CD4-positive, alpha-beta T cell treated with Interleukin-15 for 4 hours (primary cell): ENCODE data around the gene PRMT3.
A peak's percentile ranks its signal among the peaks of the same experiment; 100 is the strongest.
"Not testable (repeated sequence)": the region's sequence is repeated elsewhere in the genome, so short reads cannot be mapped to it uniquely, and the experiment has no call there.

Experiments used
- DNase-seq: peaks from one replicate; pipeline ENCODE4 v3.0.0-alpha.2; 2020; ENCODE audit warnings: low spot score

Gene PRMT3

DNA sequence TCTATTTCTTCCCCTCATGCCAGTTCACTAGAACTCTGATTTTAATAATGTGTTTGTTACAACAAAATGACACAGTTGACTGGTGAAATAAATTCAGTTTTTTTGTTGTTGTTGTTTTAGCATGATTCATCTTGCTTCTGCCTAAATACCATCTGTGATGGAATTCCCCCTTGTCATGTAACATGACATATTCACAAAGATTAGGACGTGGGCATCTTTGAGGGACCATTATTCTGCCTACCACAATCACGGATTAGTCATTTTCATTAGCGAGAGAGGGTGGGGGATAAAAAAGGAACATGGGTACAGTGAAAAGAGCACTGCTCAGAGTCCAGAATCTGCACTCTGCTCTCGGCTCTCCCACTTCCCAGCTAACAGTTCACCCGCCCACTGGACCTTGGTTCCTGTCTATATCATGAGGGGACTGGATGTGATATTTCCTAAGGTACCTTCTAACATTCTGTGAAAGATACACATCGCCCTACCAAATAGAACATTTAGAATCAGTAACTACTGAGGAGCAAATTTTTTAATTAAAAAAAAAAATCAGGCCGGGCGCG is 12.7 kb upstream of the PRMT3 start:
- DNase-seq = no peak

DNA sequence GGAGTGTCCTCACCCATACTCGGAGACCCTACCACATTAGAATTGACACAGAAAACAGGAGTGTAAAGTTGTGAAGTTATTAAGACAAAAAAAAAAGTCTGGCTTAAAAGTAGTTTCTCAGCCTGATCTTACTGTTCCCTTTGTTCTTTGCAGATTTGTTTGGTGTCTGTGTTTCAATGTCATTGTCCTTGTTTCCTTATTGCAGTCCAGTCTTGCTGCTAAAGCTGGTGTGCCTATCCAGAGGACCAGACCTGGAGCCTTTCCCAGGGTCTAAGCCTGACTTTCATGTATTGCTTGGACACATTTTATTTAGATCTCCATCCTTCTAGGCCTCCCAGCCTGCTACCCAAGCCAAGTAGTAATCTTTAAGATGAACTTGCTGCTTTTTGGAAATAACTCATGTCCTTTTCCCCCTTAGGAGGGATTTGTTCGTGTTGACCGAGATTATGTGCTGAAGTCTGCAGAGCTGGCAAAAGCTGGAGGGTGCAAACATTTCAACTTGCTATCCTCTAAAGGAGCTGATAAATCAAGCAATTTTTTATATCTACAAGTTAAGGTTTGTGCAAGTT is 11.3 kb upstream of the PRMT3 start:
- no peak for DNase-seq

DNA sequence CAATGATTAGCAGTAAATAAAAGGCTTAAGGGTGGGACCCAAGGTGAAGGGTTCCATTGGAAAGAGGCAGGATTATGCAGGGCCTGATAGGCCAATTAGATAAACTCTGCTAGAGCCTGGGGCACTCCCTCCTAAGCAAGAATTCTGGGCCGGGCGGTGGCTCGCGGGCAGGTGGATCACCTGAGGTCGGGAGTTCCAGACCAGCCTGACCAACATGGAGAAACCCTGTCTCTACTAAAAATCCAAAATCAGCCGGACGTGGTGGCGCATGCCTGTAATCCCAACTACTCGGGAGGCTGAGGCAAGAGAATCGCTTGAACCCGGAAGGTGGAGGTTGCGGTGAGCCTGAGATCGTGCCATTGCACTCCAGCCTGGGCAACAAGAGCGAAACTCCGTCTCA is 1.5 kb upstream of the PRMT3 start:
- DNase-seq = not testable (repeated sequence)

DNA sequence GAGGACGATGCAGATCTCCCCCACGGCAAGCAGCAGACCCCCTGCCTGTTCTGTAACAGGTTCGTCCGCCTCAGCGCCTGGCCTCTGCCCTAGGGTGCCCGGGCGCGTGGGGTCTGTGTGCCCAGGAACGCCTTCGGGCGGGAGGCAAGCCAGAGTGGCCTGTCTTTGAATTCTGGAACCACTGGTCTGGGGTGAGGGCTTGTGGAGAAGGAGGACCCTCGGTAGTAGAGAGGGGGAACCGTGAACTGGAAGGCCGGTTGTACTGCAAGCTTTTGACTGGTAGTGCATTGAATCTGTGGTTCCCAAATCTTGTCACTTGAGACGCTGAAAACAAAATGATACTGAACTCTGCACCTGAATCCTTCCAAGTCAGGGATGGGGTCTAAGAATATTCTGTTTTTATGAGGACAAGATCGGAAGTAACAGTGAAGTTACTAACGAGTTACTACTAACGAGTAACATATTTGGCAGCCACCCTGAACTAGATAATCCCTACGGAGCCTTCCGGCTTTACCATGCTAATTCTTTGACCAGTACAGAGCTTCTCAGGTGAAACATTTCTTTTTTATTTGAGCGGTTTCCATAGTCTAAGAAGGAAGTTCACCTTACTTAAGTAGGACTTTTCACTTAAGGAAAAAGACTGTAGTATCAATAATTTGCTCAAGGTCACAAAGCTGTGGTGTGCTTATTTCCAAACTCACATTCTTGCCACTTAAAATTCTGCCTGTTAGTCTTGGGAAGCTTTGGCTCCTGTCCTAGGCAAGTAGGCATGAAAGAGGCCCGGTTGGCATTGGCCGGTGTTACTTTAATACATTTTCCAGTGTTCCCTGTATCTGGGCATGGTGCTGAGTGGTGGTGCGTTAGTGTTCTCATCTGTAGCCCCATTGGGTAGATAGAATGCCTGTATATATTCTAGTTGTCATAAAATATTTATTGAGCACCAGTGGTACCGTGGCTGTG is 860 bp downstream of the PRMT3 start:
- DNase-seq = no peak

DNA sequence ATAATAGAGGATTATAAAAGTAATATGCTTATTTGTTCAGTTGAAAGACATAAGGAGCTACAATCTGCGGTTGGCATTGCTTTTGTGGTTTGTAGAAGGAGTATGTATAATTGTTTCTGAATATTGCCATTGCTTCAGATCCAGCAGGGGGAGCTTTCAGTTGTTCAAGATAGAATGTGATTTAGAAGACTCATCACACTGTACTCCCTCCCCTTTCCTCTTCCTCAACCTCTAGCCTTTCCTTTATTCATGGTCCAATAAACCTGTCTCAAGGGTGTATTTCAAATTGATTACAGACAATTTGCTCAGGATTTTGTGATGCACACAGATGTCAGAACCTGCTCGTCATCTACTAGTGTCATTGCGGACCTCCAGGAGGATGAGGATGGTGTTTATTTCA is 9.8 kb downstream of the PRMT3 start:
- peak; percentile 32 for DNase-seq

DNA sequence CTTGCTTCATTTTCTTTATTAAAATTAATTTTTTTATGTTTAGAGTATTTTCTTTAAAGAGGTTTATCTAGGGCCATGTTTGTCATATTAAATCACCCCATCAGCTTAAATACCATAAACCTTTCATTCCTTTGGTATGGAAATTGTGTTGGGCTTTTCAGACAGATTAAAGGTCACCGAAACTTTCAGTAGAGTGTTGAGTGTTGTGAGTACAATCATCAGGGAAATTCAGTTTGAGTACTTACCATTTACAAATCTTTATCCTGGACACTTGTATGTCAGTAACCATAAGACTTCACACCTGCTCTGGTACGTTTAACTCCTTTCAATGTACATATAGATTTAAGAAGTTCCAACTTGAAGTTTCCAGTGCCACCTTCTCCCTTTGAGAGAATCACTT is 12.0 kb downstream of the PRMT3 start:
- DNase-seq = no peak

DNA sequence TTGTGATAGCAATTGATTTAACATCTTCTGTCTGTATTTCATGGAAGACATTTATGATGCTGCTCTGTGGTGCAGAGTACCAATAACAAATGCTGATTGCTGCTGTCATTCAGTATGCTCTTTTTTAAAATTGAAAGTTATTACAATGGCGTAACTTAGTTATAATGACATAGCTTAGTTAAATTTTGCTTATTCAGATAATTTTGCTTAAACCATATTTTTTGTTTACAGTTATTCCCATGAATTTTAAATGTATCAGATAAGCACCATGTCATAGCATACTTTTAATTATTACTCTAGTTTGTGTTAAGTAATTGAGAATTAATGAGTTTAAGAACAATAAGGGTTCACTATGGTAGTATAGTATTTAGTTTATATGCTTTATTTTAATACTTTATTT is 15.5 kb downstream of the PRMT3 start:
- no peak for DNase-seq

DNA sequence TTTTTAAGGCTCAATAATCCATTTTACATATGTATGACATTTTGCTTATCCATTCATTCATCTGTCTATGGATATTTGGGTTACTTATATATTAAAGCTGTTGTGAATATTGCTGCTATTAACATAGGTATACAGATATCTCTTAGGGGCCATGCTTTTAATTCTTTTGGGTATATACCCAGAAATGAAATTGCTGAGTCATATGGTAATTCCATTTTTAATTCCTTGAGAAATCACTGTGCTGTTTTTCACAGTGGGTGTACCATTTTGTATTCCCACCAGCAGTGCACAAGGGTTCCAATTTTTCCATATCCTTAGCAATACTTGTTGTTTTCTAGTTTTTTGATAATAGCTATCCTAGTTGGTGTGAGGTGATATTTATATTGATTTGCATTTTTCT is 19.0 kb downstream of the PRMT3 start:
- DNase-seq = no peak

DNA sequence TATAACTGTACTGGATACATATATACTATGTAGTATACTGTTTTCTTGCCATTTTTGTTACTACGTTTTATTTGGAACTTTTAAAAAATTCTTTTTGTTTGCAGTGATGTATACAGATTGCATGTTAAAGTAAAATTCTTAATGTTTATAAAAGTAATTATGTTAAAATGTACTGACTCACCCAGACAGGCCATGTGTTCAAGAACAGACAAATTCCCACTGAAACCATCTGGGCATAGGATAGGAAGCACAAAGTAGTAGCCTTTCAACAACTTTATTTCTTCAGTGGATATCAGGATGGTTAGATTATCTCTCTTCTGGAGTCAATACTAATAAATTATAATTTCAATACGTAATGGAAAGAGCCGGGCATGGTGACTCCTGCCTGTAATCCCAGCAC is 19.8 kb downstream of the PRMT3 start:
- DNase-seq = no peak

DNA sequence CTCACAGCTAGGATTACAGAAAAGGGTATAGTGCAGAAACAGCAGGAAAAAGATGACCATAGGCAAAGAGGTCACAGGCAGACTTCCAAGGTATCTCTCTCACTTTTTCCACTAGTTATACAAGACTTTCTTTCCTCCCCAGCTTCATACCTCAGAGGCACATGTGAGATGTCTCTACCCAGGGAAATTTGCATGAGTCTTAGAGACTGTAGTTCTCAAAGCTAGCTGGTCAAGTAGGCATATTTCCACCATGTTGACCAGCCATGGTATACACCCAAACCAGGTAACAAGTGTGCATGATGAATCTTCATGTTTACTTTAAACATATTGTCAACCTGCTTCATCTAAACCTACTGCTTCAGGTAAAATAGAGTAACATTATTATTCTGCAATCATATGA is 27.9 kb downstream of the PRMT3 start:
- DNase-seq = no peak

DNA sequence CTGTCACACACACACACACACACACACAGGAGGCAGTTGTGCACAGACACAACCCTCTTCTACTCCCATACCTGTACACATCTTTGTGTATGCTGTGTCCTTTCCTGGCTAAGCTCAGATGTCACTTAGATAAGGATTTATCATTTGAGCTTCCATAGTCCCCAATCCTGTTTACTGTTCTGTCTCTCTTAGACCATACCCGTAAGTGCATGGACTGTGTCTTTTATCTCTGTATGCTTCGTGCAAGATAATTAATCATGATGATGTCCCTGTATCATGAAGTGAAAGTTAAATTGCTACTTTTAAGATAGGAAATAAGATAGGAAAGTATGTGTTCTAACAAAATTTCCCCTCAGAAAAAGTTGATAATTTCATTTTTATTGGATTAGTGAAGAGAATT is 30.3 kb downstream of the PRMT3 start:
- DNase-seq = no peak

DNA sequence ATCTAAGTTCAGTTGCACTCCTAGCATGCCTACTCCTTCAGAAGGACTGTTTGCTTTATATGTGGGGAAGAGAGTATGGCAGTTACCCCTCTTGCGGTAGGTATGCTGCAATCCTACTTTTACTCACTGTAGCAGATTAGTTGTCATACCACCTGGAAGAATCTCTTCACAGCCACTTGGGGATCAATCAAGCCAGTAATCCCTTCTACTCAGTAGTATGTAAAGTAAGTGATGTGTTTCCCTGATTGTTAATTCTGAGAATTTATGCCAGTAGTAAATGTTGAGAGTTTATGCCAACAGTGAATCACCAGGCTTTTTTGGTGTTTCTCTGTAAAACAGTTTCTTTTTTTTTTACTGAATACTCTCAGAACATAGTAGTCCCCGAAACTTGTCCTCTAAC is 34.4 kb downstream of the PRMT3 start:
- no peak for DNase-seq

DNA sequence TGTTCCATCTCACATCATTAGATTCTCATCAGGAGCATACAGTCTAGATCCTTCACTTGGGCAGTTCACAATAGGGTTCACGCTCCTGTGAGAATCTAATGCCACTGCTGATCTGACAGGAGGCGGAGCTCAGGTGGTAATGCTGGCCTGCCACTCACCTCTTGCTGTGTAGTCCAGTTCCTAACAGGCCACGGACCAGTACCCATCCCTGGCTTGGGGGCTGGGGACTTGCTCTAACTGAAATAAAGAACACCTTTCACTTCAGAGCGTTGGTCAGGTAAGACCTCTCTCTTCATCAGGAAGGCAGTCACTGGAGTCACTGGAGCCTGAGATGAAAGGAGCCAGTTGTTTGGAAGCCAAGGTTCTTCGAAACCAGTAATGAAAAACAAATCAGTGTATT is 41.7 kb downstream of the PRMT3 start:
- no peak for DNase-seq

DNA sequence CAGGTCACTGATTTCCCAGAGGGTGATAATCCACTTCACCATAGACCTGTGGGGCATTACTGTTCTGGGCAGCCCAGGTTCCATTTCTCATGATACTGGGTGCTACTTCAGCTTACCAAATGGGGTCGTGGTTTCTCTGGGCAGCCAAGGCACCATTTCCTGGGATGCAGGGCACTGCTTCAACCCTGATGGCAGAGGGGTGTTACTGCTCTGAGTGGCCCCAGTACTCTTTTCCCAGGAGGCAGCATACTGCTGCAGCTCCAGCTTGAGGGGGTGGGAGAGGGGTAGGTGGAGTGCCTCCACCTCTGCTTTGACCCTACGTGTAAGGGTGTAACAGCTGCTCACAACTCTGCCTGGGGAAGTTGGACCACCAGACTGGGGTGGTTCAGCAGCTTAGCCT is 51.1 kb downstream of the PRMT3 start:
- no peak for DNase-seq

DNA sequence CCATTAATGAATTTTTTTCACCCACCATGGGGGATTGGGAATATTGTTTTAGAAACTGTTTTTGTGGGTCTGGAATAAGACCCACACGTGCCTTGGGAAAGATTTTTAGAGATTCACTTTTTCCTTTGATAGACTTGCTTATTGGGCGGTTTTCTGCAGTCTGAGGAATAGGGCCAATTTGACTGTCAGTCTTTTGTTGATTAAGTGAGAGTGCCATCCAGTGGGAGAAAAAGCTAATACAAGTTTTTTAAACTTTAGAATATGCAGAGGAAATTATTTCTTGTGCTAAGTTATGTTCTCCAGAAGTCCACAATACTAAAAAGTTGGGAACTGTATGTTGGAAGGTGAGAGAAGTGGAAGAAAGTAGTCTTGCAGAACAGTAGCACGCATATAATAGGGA is 56.1 kb downstream of the PRMT3 start:
- DNase-seq = peak; percentile 6

DNA sequence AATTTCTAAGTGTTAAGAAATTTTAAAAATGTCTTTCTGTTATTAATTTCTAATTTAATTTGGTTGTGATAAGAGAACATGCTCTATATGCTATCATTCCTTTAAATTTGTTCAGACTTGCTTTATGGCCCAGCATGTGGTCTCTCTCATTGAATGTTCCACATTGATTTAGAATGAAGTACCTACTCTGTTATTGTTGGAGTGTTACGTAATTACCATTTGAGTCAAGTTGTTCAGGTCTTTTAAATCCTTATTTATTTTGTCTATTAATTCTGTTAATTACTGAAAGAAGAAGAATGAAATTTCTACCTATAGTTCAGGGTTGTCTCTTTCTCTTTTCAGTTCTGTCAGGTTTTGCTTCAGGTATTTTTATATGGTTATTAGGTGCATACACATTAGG is 57.0 kb downstream of the PRMT3 start:
- DNase-seq = no peak

DNA sequence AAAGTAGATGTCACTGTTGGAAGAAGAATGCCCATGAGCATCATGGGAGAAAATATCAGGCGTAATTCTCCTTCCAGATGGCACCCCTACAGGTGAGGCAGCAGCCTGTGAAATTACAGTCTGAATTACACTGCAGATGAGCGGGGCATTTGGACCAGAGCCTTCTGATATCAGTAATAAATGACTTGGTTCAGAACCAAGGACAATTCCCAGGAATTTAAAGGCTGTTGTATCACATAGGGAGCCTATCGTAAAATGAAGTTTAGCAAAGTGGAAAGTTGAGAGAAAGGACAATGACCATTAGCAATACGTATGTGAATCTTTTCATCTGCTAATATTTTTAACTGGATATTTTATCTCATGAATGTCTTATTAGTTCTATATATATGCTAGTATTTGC is 61.3 kb downstream of the PRMT3 start:
- no peak for DNase-seq

DNA sequence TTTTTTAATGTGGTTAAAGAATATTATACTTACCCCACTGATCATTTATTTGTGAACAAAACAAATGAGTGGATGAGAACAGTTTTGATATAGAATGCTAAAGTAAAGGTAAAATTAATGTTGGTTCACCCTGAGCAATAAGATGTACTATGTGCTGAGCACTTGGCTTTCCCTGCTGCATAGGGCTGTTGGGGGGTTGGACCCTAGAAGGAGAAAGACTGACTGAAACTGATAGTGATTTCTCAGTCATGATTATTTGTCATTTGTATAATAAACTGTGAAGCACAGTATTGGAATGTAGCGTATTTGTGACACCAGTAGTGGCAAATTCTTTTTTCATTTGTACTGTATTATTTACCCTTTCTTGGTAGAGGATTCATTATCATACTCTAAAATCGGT is 63.3 kb downstream of the PRMT3 start:
- no peak for DNase-seq

DNA sequence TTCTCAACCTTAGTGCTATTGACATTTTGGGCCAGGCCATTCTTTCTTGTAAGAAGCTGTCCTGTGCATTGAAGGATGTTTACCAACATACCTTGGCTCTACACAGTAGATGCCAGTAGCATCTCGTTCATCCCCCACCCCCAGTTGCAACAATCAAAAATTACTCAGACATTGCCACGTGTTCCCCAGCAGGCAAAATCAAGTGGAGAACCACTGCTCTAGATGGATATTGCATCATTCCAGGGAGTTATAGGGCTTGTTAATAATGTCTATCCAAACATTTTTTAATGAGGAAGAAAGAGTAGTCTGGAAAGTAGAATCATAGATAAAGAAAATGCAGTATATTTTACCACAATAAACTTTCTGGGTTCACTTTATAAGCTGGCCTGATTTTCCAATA is 64.1 kb downstream of the PRMT3 start:
- DNase-seq = no peak

DNA sequence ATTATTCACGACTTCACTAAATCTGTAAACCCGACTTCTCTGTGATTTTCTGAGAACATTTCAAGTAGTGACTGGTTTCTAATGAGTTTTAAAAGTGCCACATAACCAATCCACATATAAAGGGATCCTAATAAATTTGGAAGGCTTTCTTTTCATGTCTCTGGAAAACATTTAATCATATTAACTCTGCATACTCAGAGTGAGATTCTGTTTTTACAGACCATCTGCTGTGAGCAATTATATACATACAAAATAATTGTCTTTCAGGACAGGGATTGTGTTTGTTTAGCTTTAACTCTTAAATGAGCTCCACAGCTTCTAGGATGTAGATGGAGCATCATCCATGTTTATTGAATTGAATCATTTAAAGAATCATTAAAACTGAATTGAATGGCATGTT is 65.1 kb downstream of the PRMT3 start:
- DNase-seq = no peak

DNA sequence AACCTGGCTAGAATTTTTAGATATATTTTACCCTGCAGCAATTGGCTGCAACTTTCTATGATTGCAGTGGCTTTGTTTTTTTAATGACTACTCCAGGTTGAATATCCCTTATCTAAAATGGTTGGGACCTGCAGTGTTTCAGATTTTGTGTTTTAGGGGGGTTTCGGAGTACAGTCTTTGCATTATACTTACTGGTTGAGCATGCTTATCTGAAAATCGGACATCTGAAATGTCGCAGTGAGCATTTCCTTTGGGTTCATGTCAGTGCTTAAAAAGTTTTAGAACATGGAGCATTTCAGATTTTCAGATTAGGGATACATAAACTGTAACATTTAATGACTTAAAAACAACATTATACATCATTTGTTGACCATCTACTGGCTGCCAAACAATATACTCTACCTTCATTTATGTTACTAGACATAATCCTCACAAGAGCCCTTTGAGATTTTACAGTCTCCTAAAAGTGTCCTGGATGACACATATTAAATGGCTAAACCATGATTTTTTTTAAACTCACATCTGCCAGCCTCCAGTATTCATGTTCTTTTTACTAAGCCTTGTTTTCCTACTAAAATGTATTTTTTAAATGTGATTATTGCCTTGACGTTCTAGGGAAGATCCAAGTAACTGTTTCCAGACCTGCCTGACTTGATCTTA is 66.3 kb downstream of the PRMT3 start:
- no peak for DNase-seq

DNA sequence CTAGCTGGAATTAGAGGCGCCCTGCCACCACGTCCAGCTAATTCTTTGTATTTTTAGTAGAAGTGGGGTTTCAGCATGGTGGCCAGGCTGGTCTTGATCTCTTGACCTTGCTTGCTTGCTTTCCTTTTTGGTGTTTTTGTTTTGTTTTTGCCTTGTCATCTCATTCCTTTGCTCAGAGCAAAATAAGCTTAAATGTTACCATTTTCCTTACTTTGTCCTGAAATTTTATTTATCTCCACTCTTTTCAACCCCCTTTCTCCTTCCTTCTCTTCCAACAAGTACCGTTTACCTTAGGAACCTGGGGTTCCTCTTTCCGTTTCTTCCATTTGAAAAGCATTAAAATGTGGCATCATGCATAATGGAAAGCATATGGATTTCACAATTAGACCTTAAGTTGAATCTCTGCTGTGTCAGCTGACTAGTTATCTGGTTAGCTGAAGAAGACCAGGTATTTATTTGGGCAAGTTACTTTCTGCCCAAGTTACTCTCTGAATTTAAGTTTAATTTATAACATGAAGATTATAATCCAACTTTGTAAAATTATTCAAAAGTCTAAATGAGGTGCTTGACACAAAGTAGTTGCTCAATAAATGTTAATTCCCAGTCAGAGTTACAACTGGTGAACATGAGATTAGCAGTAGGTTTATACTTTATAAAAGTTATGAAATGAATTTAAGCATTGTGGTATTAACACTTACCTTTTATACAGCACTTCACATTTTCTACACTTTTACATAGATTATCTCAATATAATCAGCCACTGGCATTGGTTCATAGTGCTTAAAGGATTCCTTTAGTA is 69.7 kb downstream of the PRMT3 start:
- DNase-seq = no peak
